Ovary (tissue), 3 donors: ENCODE data around the gene CACFD1.

Experiments used
- CTCF ChIP-seq, 3 donors: fragments of 450-650 bp in 2 of 3; fragments of 200-600 bp in 1 of 3; IDR thresholded peaks; one replicate each; pipeline versions ENCODE4 v1.5.1 to v1.8.0; 2016 to 2022; ENCODE audit warnings: antibody characterized with exemption in 3 of 3, mild to moderate bottlenecking in 1 of 3
- EP300 ChIP-seq: sonication (generic); formaldehyde crosslinking; IDR thresholded peaks from one replicate; pipeline ENCODE4 v1.6.1; 2017; ENCODE audit warnings: antibody characterized with exemption
- POLR2A ChIP-seq: fragments of 450-650 bp; IDR thresholded peaks from one replicate; pipeline ENCODE4 v1.6.1; 2017; ENCODE audit warnings: antibody characterized with exemption, mild to moderate bottlenecking, moderate library complexity
- donor health status: DM: no; HTN: no; CAD: no.

GRCh38 chr9:133510926-133511505 lies 51.2 kb downstream of the CACFD1 start:
- TF ChIP-seq POLR2A (no peak), CTCF (IDR thresholded peaks at IDR 0.05) (no peak), EP300 (no peak)
